ENCODE results near the gene CHURC1.

The CHURC1 gene

GRCh38 chr14:64918216-64918615, 4.0 kb downstream of the CHURC1 start:
- H4K20me1 ChIP-seq (ENCODE audit: control insufficient read depth, insufficient read depth, low read depth, low read length), result peaks cover 17% of the 10 kb centered on the region
- H3K36me3 ChIP-seq (ENCODE audit: control insufficient read depth, low read length), result peaks cover 47% of the 10 kb centered on the region
- H3K27me3 ChIP-seq (ENCODE audit: control insufficient read depth, low read length), result no peaks in the 10 kb centered on the region
- no peaks in the 10 kb centered on the region for H3K9me3 ChIP-seq (ENCODE audit: control insufficient read depth, insufficient read depth, low read length)
- H3F3A ChIP-seq (ENCODE audit: control insufficient read depth, insufficient read depth), result no peaks in the 10 kb centered on the region
- no peaks in the 10 kb centered on the region for H3K9me2 ChIP-seq (replicated peaks; ENCODE audit: control insufficient read depth, low read length)
- H3K4me1 ChIP-seq (ENCODE audit: control insufficient read depth, low read length), result peaks cover 19% of the 10 kb centered on the region
- no peak overlapping the region for H3K4me2 ChIP-seq (ENCODE audit: low read length)
- H3K4me3 ChIP-seq (ENCODE audit: low read length), result no peak overlapping the region
- no peak overlapping the region for H3K27ac ChIP-seq (ENCODE audit: low read depth, low read length)
- peaks cover 88% of the 10 kb centered on the region for H3K79me2 ChIP-seq (ENCODE audit: control insufficient read depth, low read length)
- no peak for TF ChIP-seq EZH2phosphoT487 (IDR thresholded peaks at IDR 0.05; ENCODE audit: borderline replicate concordance, low read length)
- no peak for TF ChIP-seq CTCF (IDR thresholded peaks at IDR 0.05; ENCODE audit: low read depth, low read length, poor library complexity, severe bottlenecking)

GRCh38 chr14:64919215-64919614, 5.0 kb downstream of the CHURC1 start:
- no peak overlapping the region for H3K4me2 ChIP-seq (ENCODE audit: low read length)
- no peaks in the 10 kb centered on the region for H3K27me3 ChIP-seq (ENCODE audit: control insufficient read depth, low read length)
- H4K20me1 ChIP-seq (ENCODE audit: control insufficient read depth, insufficient read depth, low read depth, low read length), result peaks cover 17% of the 10 kb centered on the region
- H3K79me2 ChIP-seq (ENCODE audit: control insufficient read depth, low read length), result peaks cover 86% of the 10 kb centered on the region
- no peaks in the 10 kb centered on the region for H3K9me2 ChIP-seq (replicated peaks; ENCODE audit: control insufficient read depth, low read length)
- no peak overlapping the region for H3K27ac ChIP-seq (ENCODE audit: low read depth, low read length)
- H3K4me1 ChIP-seq (ENCODE audit: control insufficient read depth, low read length), result peaks cover 13% of the 10 kb centered on the region
- TF ChIP-seq CTCF (IDR thresholded peaks at IDR 0.05; ENCODE audit: low read depth, low read length, poor library complexity, severe bottlenecking) (no peak), EZH2phosphoT487 (IDR thresholded peaks at IDR 0.05; ENCODE audit: borderline replicate concordance, low read length) (no peak)
- no peaks in the 10 kb centered on the region for H3K9me3 ChIP-seq (ENCODE audit: control insufficient read depth, insufficient read depth, low read length)
- no peaks in the 10 kb centered on the region; the same call in 1 of the 2 replicates for H3F3A ChIP-seq (ENCODE audit: control insufficient read depth, insufficient read depth)
- H3K4me3 ChIP-seq (ENCODE audit: low read length), result no peak overlapping the region
- peaks cover 53% of the 10 kb centered on the region for H3K36me3 ChIP-seq (ENCODE audit: control insufficient read depth, low read length)

- TF ChIP-seq EZH2phosphoT487 (IDR thresholded peaks at IDR 0.05; ENCODE audit: borderline replicate concordance, low read length) (no peak), CTCF (IDR thresholded peaks at IDR 0.05; ENCODE audit: low read depth, low read length, poor library complexity, severe bottlenecking) (no peak)
- H3K4me2 ChIP-seq (ENCODE audit: low read length), result no peak overlapping the region
- no peaks in the 10 kb centered on the region for H3K9me3 ChIP-seq (ENCODE audit: control insufficient read depth, insufficient read depth, low read length)
- H3K9me2 ChIP-seq (replicated peaks; ENCODE audit: control insufficient read depth, low read length), result no peaks in the 10 kb centered on the region
- H3K79me2 ChIP-seq (ENCODE audit: control insufficient read depth, low read length), result peaks cover 82% of the 10 kb centered on the region
- no peaks in the 10 kb centered on the region for H3K27me3 ChIP-seq (ENCODE audit: control insufficient read depth, low read length)
- peaks cover 17% of the 10 kb centered on the region for H4K20me1 ChIP-seq (ENCODE audit: control insufficient read depth, insufficient read depth, low read depth, low read length)
- H3K4me3 ChIP-seq (ENCODE audit: low read length), result no peak overlapping the region
- no peaks in the 10 kb centered on the region; the same call in 1 of the 2 replicates for H3F3A ChIP-seq (ENCODE audit: control insufficient read depth, insufficient read depth)
- H3K27ac ChIP-seq (ENCODE audit: low read depth, low read length), result no peak overlapping the region
- H3K36me3 ChIP-seq (ENCODE audit: control insufficient read depth, low read length), result peaks cover 54% of the 10 kb centered on the region
- H3K4me1 ChIP-seq (ENCODE audit: control insufficient read depth, low read length), result peaks cover 13% of the 10 kb centered on the region
These were observed 5.4 kb downstream of the CHURC1 start for GRCh38 chr14:64919618-64920017.

Data from DOHH2 (cell line).